HCT116 (cell line): ENCODE results near the gene OOSP4B.

Experiments
- EGR1 ChIP-seq: IDR thresholded peaks from 2 replicates; pipeline ENCODE4 v1.6.1; 2012; ENCODE audit warnings: low read depth
- TF ChIP-seq, protein P1 (sequence below), 3 experiments: fragments of 200-600 bp in 1 of 3; sonication (generic) in 1 of 3; IDR thresholded peaks in 2 of 3; conservative IDR thresholded peaks in 1 of 3; 2 replicates each; pipeline ENCODE4 v1.5.1; 2012 to 2017; ENCODE audit warnings: low read depth in 2 of 3, low read length in 2 of 3, antibody characterized with exemption in 1 of 3, borderline replicate concordance in 1 of 3, control low read depth in 1 of 3, mild to moderate bottlenecking in 1 of 3, mixed read lengths in 1 of 3, mixed run types in 1 of 3, moderate library complexity in 1 of 3; ENCODE audit not compliant: insufficient read depth in 1 of 3

DNA sequence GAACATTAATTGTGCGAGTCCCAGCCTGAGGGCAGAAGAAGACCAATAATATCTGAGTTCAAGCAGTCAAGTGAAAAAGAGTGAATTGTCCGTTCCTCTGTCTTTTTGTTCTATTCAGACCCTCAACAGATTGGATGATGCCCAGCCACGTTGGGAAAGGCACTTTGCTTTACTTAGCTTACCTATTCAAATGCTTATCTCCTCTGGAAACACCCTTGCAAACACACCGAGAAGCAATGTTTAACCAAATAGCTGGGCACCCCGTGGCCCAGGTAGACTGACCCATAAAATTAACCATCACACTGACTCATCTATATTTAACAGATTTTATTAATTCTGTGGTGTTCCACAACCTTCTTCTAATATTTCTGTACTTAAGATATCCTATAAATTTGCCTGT, 43.9 kb upstream of the OOSP4B start:
- TF ChIP-seq, protein P1, sequence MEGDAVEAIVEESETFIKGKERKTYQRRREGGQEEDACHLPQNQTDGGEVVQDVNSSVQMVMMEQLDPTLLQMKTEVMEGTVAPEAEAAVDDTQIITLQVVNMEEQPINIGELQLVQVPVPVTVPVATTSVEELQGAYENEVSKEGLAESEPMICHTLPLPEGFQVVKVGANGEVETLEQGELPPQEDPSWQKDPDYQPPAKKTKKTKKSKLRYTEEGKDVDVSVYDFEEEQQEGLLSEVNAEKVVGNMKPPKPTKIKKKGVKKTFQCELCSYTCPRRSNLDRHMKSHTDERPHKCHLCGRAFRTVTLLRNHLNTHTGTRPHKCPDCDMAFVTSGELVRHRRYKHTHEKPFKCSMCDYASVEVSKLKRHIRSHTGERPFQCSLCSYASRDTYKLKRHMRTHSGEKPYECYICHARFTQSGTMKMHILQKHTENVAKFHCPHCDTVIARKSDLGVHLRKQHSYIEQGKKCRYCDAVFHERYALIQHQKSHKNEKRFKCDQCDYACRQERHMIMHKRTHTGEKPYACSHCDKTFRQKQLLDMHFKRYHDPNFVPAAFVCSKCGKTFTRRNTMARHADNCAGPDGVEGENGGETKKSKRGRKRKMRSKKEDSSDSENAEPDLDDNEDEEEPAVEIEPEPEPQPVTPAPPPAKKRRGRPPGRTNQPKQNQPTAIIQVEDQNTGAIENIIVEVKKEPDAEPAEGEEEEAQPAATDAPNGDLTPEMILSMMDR (IDR thresholded peaks at IDR 0.05 in 2 of 3, conservative IDR thresholded peaks at IDR 0.05 in 1 of 3; ENCODE audit: borderline replicate concordance in 1 of 3, insufficient read depth in 1 of 3, low read depth in 2 of 3, low read length in 2 of 3) = no peak
- no peak for TF ChIP-seq EGR1
